Esophagus squamous epithelium (tissue), 4 donors: ENCODE measurements around the gene GALNTL6.

Experiments
- CTCF ChIP-seq, 6 experiments: fragments of 450-650 bp in 4 of 6; fragments of 200-600 bp in 2 of 6; sonication (generic) in 2 of 6; IDR thresholded peaks; one replicate each; pipeline ENCODE4 v1.5.1; 2016 to 2019; ENCODE audit warnings: antibody characterized with exemption in 6 of 6, mild to moderate bottlenecking in 4 of 6, moderate library complexity in 4 of 6
- POLR2A ChIP-seq, 4 donors: fragments of 450-650 bp; IDR thresholded peaks; one replicate each; pipeline ENCODE4 v1.6.1; 2017; ENCODE audit warnings: antibody characterized with exemption in 4 of 4, mild to moderate bottlenecking in 4 of 4, moderate library complexity in 3 of 4

- TF ChIP-seq CTCF (IDR thresholded peaks at IDR 0.05): no peak
- no peak for TF ChIP-seq POLR2A (IDR thresholded peaks at IDR 0.05)
Observed at GRCh38 chr4:173056271-173056670, 1243.1 kb downstream of the GALNTL6 start.
